Heart right ventricle (tissue), 16 donors: ENCODE measurements around the gene DBI. TPM values are rescaled to one million over a fixed set of nuclear protein-coding genes. Genes with fewer than 3 reads are reported as not detected.

ENCODE experiments used
- ATAC-seq, 8 donors: fragments of 200-7000 bp; cut with Tn5 transposase; one replicate each; pipeline ENCODE4 v1.9.1; 2020; ENCODE audit warnings: mild to moderate bottlenecking in 8 of 8, moderate library complexity in 8 of 8, moderate number of reproducible peaks in 1 of 8
- DNase-seq, 2 donors: peaks; one replicate each; pipeline ENCODE4 v3.0.0-alpha.2; 2020
- H3K27ac ChIP-seq, 10 donors: fragments of 200-600 bp; sonication (generic) in 2 of 10; one replicate each; pipeline versions ENCODE4 v1.5.0 to v1.8.0; 2020 to 2022; ENCODE audit warnings: mild to moderate bottlenecking in 3 of 10
- H3K27me3 ChIP-seq, 7 donors: fragments of 200-600 bp; one replicate each; pipeline ENCODE4 v1.8.0; 2021 to 2022; ENCODE audit warnings: mild to moderate bottlenecking in 2 of 7
- H3K36me3 ChIP-seq, 9 donors: fragments of 200-600 bp; sonication (generic) in 1 of 9; one replicate each; pipeline versions ENCODE4 v1.5.0 to v1.8.0; 2020 to 2022; ENCODE audit warnings: mild to moderate bottlenecking in 2 of 9
- H3K4me1 ChIP-seq, 9 donors: fragments of 200-600 bp; sonication (generic) in 1 of 9; one replicate each; pipeline versions ENCODE4 v1.5.0 to v1.8.0; 2020 to 2022; ENCODE audit warnings: mild to moderate bottlenecking in 4 of 9
- H3K4me3 ChIP-seq, 10 donors: fragments of 200-600 bp; sonication (generic) in 2 of 10; one replicate each; pipeline versions ENCODE4 v1.5.0 to v1.8.0; 2020 to 2022; ENCODE audit warnings: mild to moderate bottlenecking in 7 of 10, moderate library complexity in 2 of 10
- H3K9me3 ChIP-seq, 11 donors: fragments of 200-600 bp in 10 of 11; sonication (generic) in 2 of 11; one replicate each; pipeline versions ENCODE4 v1.5.0 to v1.8.0; 2013 to 2022; ENCODE audit warnings: mild to moderate bottlenecking in 2 of 11, control low read depth in 1 of 11, moderate library complexity in 1 of 11
- WGBS, 2 donors: extraction: QIAGEN DNeasy Blood & Tissue Kit; methylation state at CpG; one replicate each; pipeline ENCODE4 v1.1.7; 2013; ENCODE audit warnings: inconsistent platforms in 1 of 2; 5-methylcytosine and 5-hydroxymethylcytosine counted together
- intact Hi-C, 10 donors: fragments of 100-400 bp; cut with DNase I; formaldehyde crosslinking; loops; one replicate each; pipeline versions ENCODE4 v1.11.1 to v1.14.2; 2022
- polyA plus RNA-seq, 2 donors: library from polyadenylated mRNA; stranded (reverse); fragments of 200-250 nt; gene quantifications; one replicate each; pipeline ENCODE4 v1.2.3, GENCODE V29; 2013
- total RNA-seq, 10 donors: library from RNA; stranded (reverse); fragmentation: NEBNext Ultra II Directional in 3 of 10; extraction: Animal tissue kit (Norgen Biotek cat#: 25700) in 3 of 10; gene quantifications; one replicate each; pipeline versions ENCODE4 v1.2.1 to v1.2.4, GENCODE V29; 2021 to 2023
- TF ChIP-seq, protein P1 (sequence below), 9 donors: fragments of 200-600 bp; sonication (generic) in 2 of 9; IDR thresholded peaks; one replicate each; pipeline versions ENCODE4 v1.5.0 to v1.8.0; 2021 to 2022; ENCODE audit warnings: antibody characterized with exemption in 9 of 9, mild to moderate bottlenecking in 5 of 9, moderate library complexity in 1 of 9
- donor health status: Arrhythmogenic right ventricular cardiomyopathy.
- donor health status: ischemic (EF 13 %, LVEDD 7.1; RV severe dilation, severe dysfunction).
- donor health status: healthy with polysubstance abuse.
- donor health status: DM: no; HTN: yes; CAD: no.
- donor health status: DM: no; HTN: no; CAD: no.
- donor health status: ischemic (EF 25% LVEDD 6.9; RV normal size, moderate dysfunction).
- donor health status: ischemic (EF 25% LVEDD 5.7; RV mildly dilated, moderate dysfunction).
- donor health status: healthy.
- donor health status: DM: yes; HTN: yes; CAD: no.
- donor health status: Ischemic cardiomyopathy.
- donor health status: ischemic (EF 35%, LVEDD 5.7; RV mildly dilated, moderate dysfunction).
- donor health status: nonischemic (EF 11% LVEDD 7.7; RV severe dilation, severe dysfunction).
- donor health status: DM: yes; HTN: yes; CAD: no.
- donor health status: PGD.
- donor health status: ischemic (EF 29% LVEDD 5.4; RV normal size, mild dysfunction).
- donor health status: nonischemic (EF 23%, LVEDD 6.1; RV moderate dilation, normal function).

The DBI gene
- total and polyA plus RNA-seq, 12 donors: 195 to 502 (median 274) TPM

DNA sequence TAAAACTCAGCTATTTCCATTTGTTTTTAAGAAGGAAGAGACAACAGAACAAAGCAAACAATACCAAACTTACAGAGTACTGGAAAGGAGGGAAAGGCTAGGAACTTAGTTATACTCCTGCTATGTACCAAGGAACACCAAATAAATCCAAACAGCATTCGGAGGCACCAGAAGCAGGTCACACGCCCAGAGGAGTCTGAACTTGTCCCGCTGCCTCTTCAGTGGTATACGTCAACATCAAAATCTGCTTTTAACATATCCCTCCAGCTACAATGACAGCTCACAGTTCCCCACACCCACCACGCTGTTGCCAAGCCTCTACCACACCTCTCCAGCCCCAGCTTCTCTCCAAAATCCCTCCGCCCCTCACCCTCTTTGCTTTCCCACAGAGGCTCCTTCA lies 17.5 kb upstream of the DBI start:
- intact Hi-C loops: no loop called here

DNA sequence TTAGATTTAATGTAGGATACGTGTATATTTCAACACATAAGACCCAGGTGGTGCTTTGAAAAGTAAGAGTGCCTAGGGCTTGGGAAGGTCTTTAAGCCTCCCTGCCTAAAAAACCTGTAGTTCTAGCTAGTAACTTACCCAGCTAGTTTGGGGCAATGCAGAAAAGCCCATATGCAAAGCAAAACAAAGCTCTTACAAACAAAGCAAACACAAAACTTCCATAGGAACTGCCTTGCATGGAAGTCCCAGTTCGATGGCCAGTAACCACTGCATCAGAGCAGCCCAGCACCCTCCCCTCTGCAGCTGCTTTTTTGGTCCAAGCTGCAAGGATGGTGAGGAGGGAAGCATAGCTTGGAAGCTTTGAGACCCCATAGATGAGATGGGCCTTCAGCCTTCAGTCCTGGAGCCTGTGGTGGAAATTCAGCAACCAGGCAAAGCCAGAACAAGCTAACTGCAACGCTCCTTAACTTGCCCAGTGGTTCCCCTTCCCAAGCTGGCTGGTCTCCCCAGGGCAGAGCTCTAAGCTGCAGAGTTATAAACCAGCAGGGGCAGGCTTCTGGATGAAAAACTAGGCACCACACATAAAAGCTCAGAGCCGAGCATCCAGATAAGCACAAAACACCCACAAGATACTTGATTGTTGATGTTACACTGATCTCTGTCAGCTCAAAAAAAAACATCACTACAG lies 16.3 kb upstream of the DBI start:
- peaks cover 0 to 4% (median 0%) of the 10 kb centered on the region in 11 donors for H3K9me3 ChIP-seq
- H3K27me3 ChIP-seq: no peaks in the 10 kb centered on the region
- WGBS, 2 donors: 54 to 65% methylated on average over 4 of the region's 4 CpGs
- no peak for DNase-seq
- no peaks in the 10 kb centered on the region for H3K36me3 ChIP-seq
- intact Hi-C loops: no loop called here
- no peak overlapping the region for H3K4me3 ChIP-seq
- ATAC-seq: peak in 1 of 8 donors; percentile 29
- H3K4me1 ChIP-seq: peaks cover 0 to 47% (median 22%) of the 10 kb centered on the region in 9 donors
- peak overlapping the region in 5 of 10 donors; percentile 26 to 82 (median 71) for H3K27ac ChIP-seq
- TF ChIP-seq, protein P1, sequence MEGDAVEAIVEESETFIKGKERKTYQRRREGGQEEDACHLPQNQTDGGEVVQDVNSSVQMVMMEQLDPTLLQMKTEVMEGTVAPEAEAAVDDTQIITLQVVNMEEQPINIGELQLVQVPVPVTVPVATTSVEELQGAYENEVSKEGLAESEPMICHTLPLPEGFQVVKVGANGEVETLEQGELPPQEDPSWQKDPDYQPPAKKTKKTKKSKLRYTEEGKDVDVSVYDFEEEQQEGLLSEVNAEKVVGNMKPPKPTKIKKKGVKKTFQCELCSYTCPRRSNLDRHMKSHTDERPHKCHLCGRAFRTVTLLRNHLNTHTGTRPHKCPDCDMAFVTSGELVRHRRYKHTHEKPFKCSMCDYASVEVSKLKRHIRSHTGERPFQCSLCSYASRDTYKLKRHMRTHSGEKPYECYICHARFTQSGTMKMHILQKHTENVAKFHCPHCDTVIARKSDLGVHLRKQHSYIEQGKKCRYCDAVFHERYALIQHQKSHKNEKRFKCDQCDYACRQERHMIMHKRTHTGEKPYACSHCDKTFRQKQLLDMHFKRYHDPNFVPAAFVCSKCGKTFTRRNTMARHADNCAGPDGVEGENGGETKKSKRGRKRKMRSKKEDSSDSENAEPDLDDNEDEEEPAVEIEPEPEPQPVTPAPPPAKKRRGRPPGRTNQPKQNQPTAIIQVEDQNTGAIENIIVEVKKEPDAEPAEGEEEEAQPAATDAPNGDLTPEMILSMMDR (IDR thresholded peaks at IDR 0.05): peak in 5 of 9 donors; percentile 10 to 26 (median 22)

More for the DNA sequence above, 17.5 kb upstream of the DBI start:
- DNase-seq (no peak), ATAC-seq (peak in 6 of 8 donors; percentile 15 to 53 (median 42))
- H3K27me3 ChIP-seq: no peaks in the 10 kb centered on the region
- no peaks in the 10 kb centered on the region for H3K36me3 ChIP-seq
- H3K4me3 ChIP-seq: no peak overlapping the region
- H3K27ac ChIP-seq: peak overlapping the region in 9 of 10 donors; percentile 2 to 82 (median 55)
- 51 to 74% methylated on average over 6 of the region's 6 CpGs for WGBS, 2 donors
- TF ChIP-seq, protein P1 (IDR thresholded peaks at IDR 0.05): no peak
- peaks cover 0 to 36% (median 17%) of the 10 kb centered on the region in 9 donors for H3K4me1 ChIP-seq
- H3K9me3 ChIP-seq: peaks cover 0 to 4% (median 0%) of the 10 kb centered on the region in 11 donors

DNA sequence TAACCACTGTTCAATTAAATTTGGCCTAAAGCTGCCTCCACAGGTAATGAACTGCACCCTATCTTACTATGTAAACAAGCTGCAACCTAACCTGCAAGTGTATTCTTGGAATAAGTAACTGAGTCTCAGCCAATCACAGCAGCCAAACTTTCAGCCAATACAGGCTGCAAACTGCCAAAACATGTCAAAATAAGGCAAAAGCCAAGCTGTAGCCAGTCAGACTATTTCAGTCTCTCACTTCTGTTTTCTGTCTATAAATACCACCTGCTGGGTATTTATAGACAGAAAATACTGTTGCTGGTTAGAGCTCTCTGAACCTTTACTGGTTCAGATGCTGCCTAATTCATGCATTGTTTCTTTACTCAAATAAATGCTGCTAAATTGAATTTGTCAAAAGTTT lies 14.4 kb upstream of the DBI start:
- TF ChIP-seq, protein P1 (IDR thresholded peaks at IDR 0.05): no peak
- intact Hi-C loops: no loop called here
- peak; percentile 63 to 90 (median 79) for ATAC-seq
- Histone ChIP-seq H3K4me3 (no peak overlapping the region), H3K4me1 (peaks cover 0 to 63% (median 25%) of the 10 kb centered on the region in 9 donors), H3K36me3 (no peaks in the 10 kb centered on the region), H3K27me3 (no peaks in the 10 kb centered on the region), H3K27ac (peak overlapping the region in 7 of 10 donors; percentile 45 to 82 (median 71)), H3K9me3 (peaks cover 0 to 2% (median 0%) of the 10 kb centered on the region in 11 donors)
- peak in 1 of 2 donors; percentile 55 for DNase-seq

DNA sequence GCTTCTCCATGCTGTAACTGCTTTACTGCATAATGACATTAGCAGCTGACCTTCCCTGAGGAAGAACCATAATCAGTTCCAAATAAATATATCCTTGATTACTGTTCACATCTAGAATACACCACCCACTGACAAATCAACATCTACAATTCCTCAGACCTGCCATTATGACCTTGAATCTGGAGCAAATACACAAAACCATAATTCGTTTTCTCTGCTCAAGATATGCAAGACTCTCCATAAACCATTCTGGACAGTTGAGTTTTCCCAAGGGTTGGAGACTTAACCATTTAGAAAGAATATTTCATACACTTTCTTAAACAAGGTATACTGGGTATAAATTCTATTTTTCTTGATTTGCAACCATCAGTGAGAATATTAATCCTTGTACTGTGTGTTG lies 11.9 kb upstream of the DBI start:
- intact Hi-C loops: no loop called here
- DNase-seq (no peak), ATAC-seq (no peak)
- no peaks in the 10 kb centered on the region for H3K9me3 ChIP-seq
- no peak overlapping the region for H3K4me3 ChIP-seq
- TF ChIP-seq, protein P1 (IDR thresholded peaks at IDR 0.05): no peak
- WGBS, 2 donors: 51 to 78% methylated on average over 1 of the region's 1 CpG
- H3K4me1 ChIP-seq: peaks cover 0 to 65% (median 29%) of the 10 kb centered on the region in 9 donors
- H3K36me3 ChIP-seq: no peaks in the 10 kb centered on the region
- no peaks in the 10 kb centered on the region for H3K27me3 ChIP-seq
- H3K27ac ChIP-seq: peak overlapping the region in 5 of 10 donors; percentile 5 to 80 (median 28)
